ENCODE data around the gene NRXN3.

DNA sequence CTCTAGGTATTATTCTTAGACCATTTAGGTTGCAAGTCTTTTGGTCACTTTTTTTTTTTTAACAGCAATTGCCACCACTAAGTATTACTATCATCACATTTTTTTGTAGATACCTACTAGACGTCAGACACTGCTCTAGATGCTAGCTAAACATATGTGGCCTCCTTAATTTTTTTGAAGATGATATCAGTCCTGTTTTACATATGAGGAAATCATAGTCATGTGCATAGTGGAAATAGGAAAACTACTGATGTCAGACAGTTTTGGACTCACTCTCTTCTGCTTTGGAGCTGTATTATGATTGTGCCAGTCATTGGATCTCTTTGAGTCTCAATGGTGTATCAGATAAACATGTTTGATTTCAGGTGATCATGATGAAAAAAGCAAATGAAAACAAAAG lies 1736.8 kb downstream of the NRXN3 start:
- TF ChIP-seq, protein P1, sequence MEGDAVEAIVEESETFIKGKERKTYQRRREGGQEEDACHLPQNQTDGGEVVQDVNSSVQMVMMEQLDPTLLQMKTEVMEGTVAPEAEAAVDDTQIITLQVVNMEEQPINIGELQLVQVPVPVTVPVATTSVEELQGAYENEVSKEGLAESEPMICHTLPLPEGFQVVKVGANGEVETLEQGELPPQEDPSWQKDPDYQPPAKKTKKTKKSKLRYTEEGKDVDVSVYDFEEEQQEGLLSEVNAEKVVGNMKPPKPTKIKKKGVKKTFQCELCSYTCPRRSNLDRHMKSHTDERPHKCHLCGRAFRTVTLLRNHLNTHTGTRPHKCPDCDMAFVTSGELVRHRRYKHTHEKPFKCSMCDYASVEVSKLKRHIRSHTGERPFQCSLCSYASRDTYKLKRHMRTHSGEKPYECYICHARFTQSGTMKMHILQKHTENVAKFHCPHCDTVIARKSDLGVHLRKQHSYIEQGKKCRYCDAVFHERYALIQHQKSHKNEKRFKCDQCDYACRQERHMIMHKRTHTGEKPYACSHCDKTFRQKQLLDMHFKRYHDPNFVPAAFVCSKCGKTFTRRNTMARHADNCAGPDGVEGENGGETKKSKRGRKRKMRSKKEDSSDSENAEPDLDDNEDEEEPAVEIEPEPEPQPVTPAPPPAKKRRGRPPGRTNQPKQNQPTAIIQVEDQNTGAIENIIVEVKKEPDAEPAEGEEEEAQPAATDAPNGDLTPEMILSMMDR (conservative IDR thresholded peaks at IDR 0.05 in 1 of 2, IDR thresholded peaks at IDR 0.05 in 1 of 2; ENCODE audit: low read depth in 1 of 2, low read length in 2 of 2) = no peak
- TF ChIP-seq EZH2 (IDR thresholded peaks at IDR 0.05; ENCODE audit: low read length, missing control alignments) = no peak

All from fibroblast of lung (primary cell).